ENCODE data around the gene MAT1A. TPM values are rescaled to one million over a fixed set of nuclear protein-coding genes. Genes with fewer than 3 reads are reported as not detected.
A peak's percentile ranks its signal among the peaks of the same experiment; 100 is the strongest.

The MAT1A gene
- total and polyA plus RNA-seq, 2 of the 13 experiments (the other 11 are each of a cell fraction or from before 2014, with no cell fraction given) = 57.1 to 76.9 TPM

GRCh38 chr10:80281784-80282765 is 7.4 kb downstream of the MAT1A start (continued):
- TF ChIP-seq, protein P1, sequence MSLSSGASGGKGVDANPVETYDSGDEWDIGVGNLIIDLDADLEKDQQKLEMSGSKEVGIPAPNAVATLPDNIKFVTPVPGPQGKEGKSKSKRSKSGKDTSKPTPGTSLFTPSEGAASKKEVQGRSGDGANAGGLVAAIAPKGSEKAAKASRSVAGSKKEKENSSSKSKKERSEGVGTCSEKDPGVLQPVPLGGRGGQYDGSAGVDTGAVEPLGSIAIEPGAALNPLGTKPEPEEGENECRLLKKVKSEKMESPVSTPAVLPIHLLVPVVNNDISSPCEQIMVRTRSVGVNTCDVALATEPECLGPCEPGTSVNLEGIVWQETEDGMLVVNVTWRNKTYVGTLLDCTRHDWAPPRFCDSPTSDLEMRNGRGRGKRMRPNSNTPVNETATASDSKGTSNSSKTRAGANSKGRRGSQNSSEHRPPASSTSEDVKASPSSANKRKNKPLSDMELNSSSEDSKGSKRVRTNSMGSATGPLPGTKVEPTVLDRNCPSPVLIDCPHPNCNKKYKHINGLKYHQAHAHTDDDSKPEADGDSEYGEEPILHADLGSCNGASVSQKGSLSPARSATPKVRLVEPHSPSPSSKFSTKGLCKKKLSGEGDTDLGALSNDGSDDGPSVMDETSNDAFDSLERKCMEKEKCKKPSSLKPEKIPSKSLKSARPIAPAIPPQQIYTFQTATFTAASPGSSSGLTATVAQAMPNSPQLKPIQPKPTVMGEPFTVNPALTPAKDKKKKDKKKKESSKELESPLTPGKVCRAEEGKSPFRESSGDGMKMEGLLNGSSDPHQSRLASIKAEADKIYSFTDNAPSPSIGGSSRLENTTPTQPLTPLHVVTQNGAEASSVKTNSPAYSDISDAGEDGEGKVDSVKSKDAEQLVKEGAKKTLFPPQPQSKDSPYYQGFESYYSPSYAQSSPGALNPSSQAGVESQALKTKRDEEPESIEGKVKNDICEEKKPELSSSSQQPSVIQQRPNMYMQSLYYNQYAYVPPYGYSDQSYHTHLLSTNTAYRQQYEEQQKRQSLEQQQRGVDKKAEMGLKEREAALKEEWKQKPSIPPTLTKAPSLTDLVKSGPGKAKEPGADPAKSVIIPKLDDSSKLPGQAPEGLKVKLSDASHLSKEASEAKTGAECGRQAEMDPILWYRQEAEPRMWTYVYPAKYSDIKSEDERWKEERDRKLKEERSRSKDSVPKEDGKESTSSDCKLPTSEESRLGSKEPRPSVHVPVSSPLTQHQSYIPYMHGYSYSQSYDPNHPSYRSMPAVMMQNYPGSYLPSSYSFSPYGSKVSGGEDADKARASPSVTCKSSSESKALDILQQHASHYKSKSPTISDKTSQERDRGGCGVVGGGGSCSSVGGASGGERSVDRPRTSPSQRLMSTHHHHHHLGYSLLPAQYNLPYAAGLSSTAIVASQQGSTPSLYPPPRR (CRISPR knock-in tag; IDR thresholded peaks at IDR 0.05; ENCODE audit: borderline replicate concordance) = peak; percentile 79; the same call in 1 of the 2 replicates
- TF ChIP-seq LCORL (IDR thresholded peaks at IDR 0.05) = peak; percentile 83
- TF ChIP-seq LCORL (CRISPR knock-in tag; IDR thresholded peaks at IDR 0.05) = peak; percentile 95
- TF ChIP-seq ZNF670 (CRISPR knock-in tag; IDR thresholded peaks at IDR 0.05; ENCODE audit: borderline replicate concordance) = no peak
- TF ChIP-seq, protein P2, sequence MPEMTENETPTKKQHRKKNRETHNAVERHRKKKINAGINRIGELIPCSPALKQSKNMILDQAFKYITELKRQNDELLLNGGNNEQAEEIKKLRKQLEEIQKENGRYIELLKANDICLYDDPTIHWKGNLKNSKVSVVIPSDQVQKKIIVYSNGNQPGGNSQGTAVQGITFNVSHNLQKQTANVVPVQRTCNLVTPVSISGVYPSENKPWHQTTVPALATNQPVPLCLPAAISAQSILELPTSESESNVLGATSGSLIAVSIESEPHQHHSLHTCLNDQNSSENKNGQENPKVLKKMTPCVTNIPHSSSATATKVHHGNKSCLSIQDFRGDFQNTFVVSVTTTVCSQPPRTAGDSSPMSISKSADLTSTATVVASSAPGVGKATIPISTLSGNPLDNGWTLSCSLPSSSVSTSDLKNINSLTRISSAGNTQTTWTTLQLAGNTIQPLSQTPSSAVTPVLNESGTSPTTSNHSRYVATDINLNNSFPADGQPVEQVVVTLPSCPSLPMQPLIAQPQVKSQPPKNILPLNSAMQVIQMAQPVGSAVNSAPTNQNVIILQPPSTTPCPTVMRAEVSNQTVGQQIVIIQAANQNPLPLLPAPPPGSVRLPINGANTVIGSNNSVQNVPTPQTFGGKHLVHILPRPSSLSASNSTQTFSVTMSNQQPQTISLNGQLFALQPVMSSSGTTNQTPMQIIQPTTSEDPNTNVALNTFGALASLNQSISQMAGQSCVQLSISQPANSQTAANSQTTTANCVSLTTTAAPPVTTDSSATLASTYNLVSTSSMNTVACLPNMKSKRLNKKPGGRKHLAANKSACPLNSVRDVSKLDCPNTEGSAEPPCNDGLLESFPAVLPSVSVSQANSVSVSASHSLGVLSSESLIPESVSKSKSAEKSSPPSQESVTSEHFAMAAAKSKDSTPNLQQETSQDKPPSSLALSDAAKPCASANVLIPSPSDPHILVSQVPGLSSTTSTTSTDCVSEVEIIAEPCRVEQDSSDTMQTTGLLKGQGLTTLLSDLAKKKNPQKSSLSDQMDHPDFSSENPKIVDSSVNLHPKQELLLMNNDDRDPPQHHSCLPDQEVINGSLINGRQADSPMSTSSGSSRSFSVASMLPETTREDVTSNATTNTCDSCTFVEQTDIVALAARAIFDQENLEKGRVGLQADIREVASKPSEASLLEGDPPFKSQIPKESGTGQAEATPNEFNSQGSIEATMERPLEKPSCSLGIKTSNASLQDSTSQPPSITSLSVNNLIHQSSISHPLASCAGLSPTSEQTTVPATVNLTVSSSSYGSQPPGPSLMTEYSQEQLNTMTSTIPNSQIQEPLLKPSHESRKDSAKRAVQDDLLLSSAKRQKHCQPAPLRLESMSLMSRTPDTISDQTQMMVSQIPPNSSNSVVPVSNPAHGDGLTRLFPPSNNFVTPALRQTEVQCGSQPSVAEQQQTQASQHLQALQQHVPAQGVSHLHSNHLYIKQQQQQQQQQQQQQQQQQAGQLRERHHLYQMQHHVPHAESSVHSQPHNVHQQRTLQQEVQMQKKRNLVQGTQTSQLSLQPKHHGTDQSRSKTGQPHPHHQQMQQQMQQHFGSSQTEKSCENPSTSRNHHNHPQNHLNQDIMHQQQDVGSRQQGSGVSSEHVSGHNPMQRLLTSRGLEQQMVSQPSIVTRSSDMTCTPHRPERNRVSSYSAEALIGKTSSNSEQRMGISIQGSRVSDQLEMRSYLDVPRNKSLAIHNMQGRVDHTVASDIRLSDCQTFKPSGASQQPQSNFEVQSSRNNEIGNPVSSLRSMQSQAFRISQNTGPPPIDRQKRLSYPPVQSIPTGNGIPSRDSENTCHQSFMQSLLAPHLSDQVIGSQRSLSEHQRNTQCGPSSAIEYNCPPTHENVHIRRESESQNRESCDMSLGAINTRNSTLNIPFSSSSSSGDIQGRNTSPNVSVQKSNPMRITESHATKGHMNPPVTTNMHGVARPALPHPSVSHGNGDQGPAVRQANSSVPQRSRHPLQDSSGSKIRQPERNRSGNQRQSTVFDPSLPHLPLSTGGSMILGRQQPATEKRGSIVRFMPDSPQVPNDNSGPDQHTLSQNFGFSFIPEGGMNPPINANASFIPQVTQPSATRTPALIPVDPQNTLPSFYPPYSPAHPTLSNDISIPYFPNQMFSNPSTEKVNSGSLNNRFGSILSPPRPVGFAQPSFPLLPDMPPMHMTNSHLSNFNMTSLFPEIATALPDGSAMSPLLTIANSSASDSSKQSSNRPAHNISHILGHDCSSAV (CRISPR knock-in tag; IDR thresholded peaks at IDR 0.05; ENCODE audit: borderline replicate concordance) = no peak
- TF ChIP-seq, protein P3, sequence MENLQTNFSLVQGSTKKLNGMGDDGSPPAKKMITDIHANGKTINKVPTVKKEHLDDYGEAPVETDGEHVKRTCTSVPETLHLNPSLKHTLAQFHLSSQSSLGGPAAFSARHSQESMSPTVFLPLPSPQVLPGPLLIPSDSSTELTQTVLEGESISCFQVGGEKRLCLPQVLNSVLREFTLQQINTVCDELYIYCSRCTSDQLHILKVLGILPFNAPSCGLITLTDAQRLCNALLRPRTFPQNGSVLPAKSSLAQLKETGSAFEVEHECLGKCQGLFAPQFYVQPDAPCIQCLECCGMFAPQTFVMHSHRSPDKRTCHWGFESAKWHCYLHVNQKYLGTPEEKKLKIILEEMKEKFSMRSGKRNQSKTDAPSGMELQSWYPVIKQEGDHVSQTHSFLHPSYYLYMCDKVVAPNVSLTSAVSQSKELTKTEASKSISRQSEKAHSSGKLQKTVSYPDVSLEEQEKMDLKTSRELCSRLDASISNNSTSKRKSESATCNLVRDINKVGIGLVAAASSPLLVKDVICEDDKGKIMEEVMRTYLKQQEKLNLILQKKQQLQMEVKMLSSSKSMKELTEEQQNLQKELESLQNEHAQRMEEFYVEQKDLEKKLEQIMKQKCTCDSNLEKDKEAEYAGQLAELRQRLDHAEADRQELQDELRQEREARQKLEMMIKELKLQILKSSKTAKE (CRISPR knock-in tag; IDR thresholded peaks at IDR 0.05; ENCODE audit: borderline replicate concordance) = peak; percentile 79
- 0 out of 2 replicates have a peak, but pooled peaks have one; percentile 65 for TF ChIP-seq ZNF280D (CRISPR knock-in tag; IDR thresholded peaks at IDR 0.05)
- no peak for TF ChIP-seq MLLT10 (CRISPR knock-in tag; IDR thresholded peaks at IDR 0.05)

Data from HepG2 (cell line).